Immature natural killer cell (primary cell): ENCODE results near the gene ADAP1. TPM values are rescaled to one million over a fixed set of nuclear protein-coding genes. Genes with fewer than 3 reads are reported as not detected.
"Not testable (repeated sequence)": the region's sequence is repeated elsewhere in the genome, so short reads cannot be mapped to it uniquely, and the experiment has no call there.

Experiments
- DNase-seq, 3 donors: peaks; one replicate each; pipeline ENCODE4 v3.0.0; 2022; ENCODE audit warnings: mixed read lengths in 1 of 3
- H3K27ac Mint-ChIP-seq, 6 donors: one replicate each; pipeline ENCODE4 v1.8.0; 2020; ENCODE audit warnings: mixed read lengths in 6 of 6, mild to moderate bottlenecking in 5 of 6, inconsistent platforms in 4 of 6, moderate library complexity in 3 of 6
- H3K27me3 Mint-ChIP-seq, 3 donors: one replicate each; pipeline ENCODE4 v1.8.0; 2020 to 2021; ENCODE audit warnings: low read depth in 3 of 3, mild to moderate bottlenecking in 3 of 3, mixed read lengths in 3 of 3, moderate library complexity in 3 of 3, inconsistent platforms in 1 of 3
- H3K36me3 Mint-ChIP-seq, 3 donors: one replicate each; pipeline ENCODE4 v1.8.0; 2020; ENCODE audit warnings: mixed read lengths in 3 of 3, inconsistent platforms in 2 of 3, mild to moderate bottlenecking in 2 of 3
- H3K4me1 Mint-ChIP-seq, 2 donors: one replicate each; pipeline ENCODE4 v1.8.0; 2020; ENCODE audit warnings: inconsistent platforms in 2 of 2, mild to moderate bottlenecking in 2 of 2, mixed read lengths in 2 of 2, moderate library complexity in 1 of 2
- H3K4me3 Mint-ChIP-seq, 5 donors: one replicate each; pipeline ENCODE4 v1.8.0; 2020; ENCODE audit warnings: mild to moderate bottlenecking in 5 of 5, mixed read lengths in 5 of 5, inconsistent platforms in 3 of 5, moderate library complexity in 3 of 5
- H3K9me3 Mint-ChIP-seq, 6 donors: one replicate each; pipeline ENCODE4 v1.8.0; 2020; ENCODE audit warnings: mild to moderate bottlenecking in 6 of 6, mixed read lengths in 6 of 6, inconsistent platforms in 4 of 6, moderate library complexity in 3 of 6
- polyA plus RNA-seq, 3 donors: library from polyadenylated mRNA; unstranded; fragments of 300-500 nt; fragmentation: Illumina TruSeq; gene quantifications; one replicate each; pipeline ENCODE4 v1.2.3, GENCODE V29; 2021

Gene ADAP1
- polyA plus RNA-seq, 3 donors from 2014 or later: 49.7 to 72.1 (median 55.1) TPM

- H3K27ac Mint-ChIP-seq: peak overlapping the region; percentile 90 to 97 (median 95)
- H3K4me3 Mint-ChIP-seq: peak overlapping the region; percentile 69 to 80 (median 76)
- no peak for DNase-seq
- H3K4me1 Mint-ChIP-seq: peaks cover 66 to 76% of the 10 kb centered on the region in 2 donors
- peaks cover 0 to 4% (median 0%) of the 10 kb centered on the region in 3 donors for H3K36me3 Mint-ChIP-seq
- no peaks in the 10 kb centered on the region for H3K9me3 Mint-ChIP-seq
- peaks cover 31 to 50% (median 32%) of the 10 kb centered on the region in 3 donors for H3K27me3 Mint-ChIP-seq
Observed at GRCh38 chr7:926061-927030, 28.1 kb downstream of the ADAP1 start.

GRCh38 chr7:925601-926000, 28.9 kb downstream of the ADAP1 start:
- Mint-ChIP-seq H3K9me3 (no peaks in the 10 kb centered on the region), H3K4me1 (peaks cover 72 to 76% of the 10 kb centered on the region in 2 donors)

GRCh38 chr7:924541-925231, 29.8 kb downstream of the ADAP1 start:
- Mint-ChIP-seq H3K36me3 (no peaks in the 10 kb centered on the region), H3K4me3 (peak overlapping the region; percentile 81 to 89 (median 84)), H3K27me3 (peaks cover 27 to 44% (median 27%) of the 10 kb centered on the region in 3 donors), H3K27ac (peak overlapping the region; percentile 90 to 99 (median 96)), H3K9me3 (no peaks in the 10 kb centered on the region), H3K4me1 (peaks cover 66 to 67% of the 10 kb centered on the region in 2 donors)
- peak; percentile 66 to 73 (median 70) for DNase-seq

More at GRCh38 chr7:925601-926000, 28.9 kb downstream of the ADAP1 start:
- Mint-ChIP-seq H3K4me3 (peak overlapping the region; percentile 69 to 80 (median 76)), H3K27ac (peak overlapping the region; percentile 78 to 97 (median 95)), H3K36me3 (peaks cover 0 to 4% (median 0%) of the 10 kb centered on the region in 3 donors), H3K27me3 (peaks cover 32 to 50% (median 32%) of the 10 kb centered on the region in 3 donors)
- DNase-seq: peak; percentile 86

- H3K27me3 Mint-ChIP-seq: peaks cover 20 to 38% (median 26%) of the 10 kb centered on the region in 3 donors
- peak overlapping the region in 2 of 6 donors; percentile 90 to 97 for H3K27ac Mint-ChIP-seq
- not testable (repeated sequence) for DNase-seq, H3K9me3 Mint-ChIP-seq, H3K36me3 Mint-ChIP-seq
- H3K4me1 Mint-ChIP-seq: peaks cover 63 to 65% of the 10 kb centered on the region in 2 donors
- peak overlapping the region in 4 of 5 donors; percentile 18 to 91 (median 90) for H3K4me3 Mint-ChIP-seq
Observed at GRCh38 chr7:924042-924441, 30.4 kb downstream of the ADAP1 start.

GRCh38 chr7:923108-924041, 31.1 kb downstream of the ADAP1 start:
- Mint-ChIP-seq H3K27ac (peak overlapping the region; percentile 90 to 100 (median 99)), H3K36me3 (no peaks in the 10 kb centered on the region), H3K27me3 (peaks cover 14 to 31% (median 21%) of the 10 kb centered on the region in 3 donors), H3K9me3 (no peaks in the 10 kb centered on the region), H3K4me1 (peaks cover 58% of the 10 kb centered on the region in 2 donors), H3K4me3 (peak overlapping the region; percentile 88 to 91 (median 90))
- peak; percentile 95 to 97 (median 95) for DNase-seq

- Mint-ChIP-seq H3K4me3 (peak overlapping the region; percentile 88 to 91 (median 90)), H3K27me3 (peaks cover 13 to 31% (median 23%) of the 10 kb centered on the region in 3 donors), H3K36me3 (no peaks in the 10 kb centered on the region), H3K4me1 (peaks cover 55% of the 10 kb centered on the region in 2 donors), H3K27ac (peak overlapping the region; percentile 90 to 100 (median 99)), H3K9me3 (no peaks in the 10 kb centered on the region)
- peak; percentile 65 to 76 (median 67) for DNase-seq
Observed at GRCh38 chr7:922334-923107, 32.0 kb downstream of the ADAP1 start.

- H3K9me3 Mint-ChIP-seq: no peaks in the 10 kb centered on the region
- peaks cover 13 to 28% (median 22%) of the 10 kb centered on the region in 3 donors for H3K27me3 Mint-ChIP-seq
- H3K36me3 Mint-ChIP-seq: no peaks in the 10 kb centered on the region
- H3K4me3 Mint-ChIP-seq: peak overlapping the region; percentile 44 to 91 (median 90)
- H3K4me1 Mint-ChIP-seq: peaks cover 48% of the 10 kb centered on the region in 2 donors
- DNase-seq: peak; percentile 34 to 53 (median 44)
- peak overlapping the region; percentile 90 to 100 (median 99) for H3K27ac Mint-ChIP-seq
Observed at GRCh38 chr7:921581-922333, 32.7 kb downstream of the ADAP1 start.

- Mint-ChIP-seq H3K36me3 (no peaks in the 10 kb centered on the region), H3K27ac (peak overlapping the region; percentile 88 to 100 (median 99)), H3K4me1 (peaks cover 52 to 53% of the 10 kb centered on the region in 2 donors), H3K4me3 (peak overlapping the region; percentile 44 to 90 (median 51)), H3K9me3 (no peaks in the 10 kb centered on the region), H3K27me3 (peaks cover 13 to 28% (median 22%) of the 10 kb centered on the region in 3 donors)
- DNase-seq: no peak
Observed at GRCh38 chr7:921071-921461, 33.4 kb downstream of the ADAP1 start.

GRCh38 chr7:920351-921070, 34.0 kb downstream of the ADAP1 start:
- peak overlapping the region; percentile 88 to 100 (median 99) for H3K27ac Mint-ChIP-seq
- no peaks in the 10 kb centered on the region for H3K9me3 Mint-ChIP-seq
- no peaks in the 10 kb centered on the region for H3K36me3 Mint-ChIP-seq
- H3K4me1 Mint-ChIP-seq: peaks cover 53 to 54% of the 10 kb centered on the region in 2 donors
- H3K27me3 Mint-ChIP-seq: peaks cover 12 to 25% (median 17%) of the 10 kb centered on the region in 3 donors
- H3K4me3 Mint-ChIP-seq: peak overlapping the region; percentile 14 to 61 (median 44)
- DNase-seq: no peak

- no peaks in the 10 kb centered on the region for H3K9me3 Mint-ChIP-seq
- DNase-seq: no peak
- H3K27me3 Mint-ChIP-seq: peaks cover 12 to 23% (median 16%) of the 10 kb centered on the region in 3 donors
- peak overlapping the region in 2 of 6 donors; percentile 31 to 39 for H3K27ac Mint-ChIP-seq
- no peaks in the 10 kb centered on the region for H3K36me3 Mint-ChIP-seq
- no peak overlapping the region for H3K4me3 Mint-ChIP-seq
- H3K4me1 Mint-ChIP-seq: peaks cover 52 to 54% of the 10 kb centered on the region in 2 donors
Observed at GRCh38 chr7:919924-920341, 34.5 kb downstream of the ADAP1 start.

- Mint-ChIP-seq H3K9me3 (no peaks in the 10 kb centered on the region), H3K36me3 (no peaks in the 10 kb centered on the region), H3K4me1 (peaks cover 46 to 48% of the 10 kb centered on the region in 2 donors), H3K27ac (peak overlapping the region in 4 of 6 donors; percentile 46 to 95 (median 86)), H3K4me3 (no peak overlapping the region), H3K27me3 (peaks cover 9 to 16% (median 12%) of the 10 kb centered on the region in 3 donors)
- DNase-seq: no peak
Observed at GRCh38 chr7:919114-919442, 35.4 kb downstream of the ADAP1 start.
